Measurements from ENCODE around the gene NCOA7. TPM values are rescaled to one million over a fixed set of nuclear protein-coding genes. Genes with fewer than 3 reads are reported as not detected.

NCOA7 gene
- total and polyA plus RNA-seq, 2 of the 8 experiments (the other 6 are each of a cell fraction or from before 2014, with no cell fraction given): 2.6 to 10.7 TPM

DNA sequence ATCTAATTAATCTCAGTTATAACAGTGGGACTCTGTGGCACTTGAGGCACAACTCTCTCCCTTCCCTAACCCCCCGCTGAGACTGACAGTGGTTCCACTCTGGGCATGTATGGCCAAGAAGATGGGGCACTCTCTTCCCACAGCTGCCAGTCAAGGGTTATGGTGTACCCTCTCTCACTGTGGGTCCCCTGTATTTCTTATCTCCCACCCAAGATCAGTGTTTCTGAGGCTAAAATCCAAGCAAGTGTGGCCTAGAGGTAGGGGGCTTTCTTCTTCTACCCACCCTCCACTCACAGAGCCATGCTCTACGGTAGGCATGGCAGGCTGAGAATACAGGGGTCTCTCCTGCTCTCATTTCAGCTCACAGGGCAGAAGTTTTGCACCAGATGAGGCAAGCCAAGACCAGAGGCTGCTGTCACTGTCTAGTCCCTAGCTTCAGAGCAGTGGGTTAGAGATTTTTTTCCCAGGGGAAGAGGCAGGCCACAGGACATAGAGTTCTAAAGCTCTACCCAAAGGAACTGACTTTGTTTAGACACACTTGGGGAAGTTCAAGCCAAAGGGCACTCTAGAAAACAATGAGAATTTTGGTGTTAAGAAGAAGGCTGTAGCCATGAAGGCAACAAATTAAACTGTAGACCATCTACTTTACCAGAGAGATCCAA lies 134.1 kb downstream of the NCOA7 start:
- Histone ChIP-seq H3K23me2 (ENCODE audit: low read depth, low read length) (no peaks in the 10 kb centered on the region), H3K36me3 (ENCODE audit: control insufficient read depth in 2 of 4, insufficient read depth in 4 of 4, low read length in 3 of 4) (peaks cover 0 to 11% (median 0%) of the 10 kb centered on the region in 4 experiments; a peak in 2 of 8 replicates), H4K8ac (ENCODE audit: extremely low read depth, insufficient read depth, low read length) (no peak overlapping the region), H3K27ac (ENCODE audit: low read depth, low read length) (no peak overlapping the region), H3K4me1 (replicated peaks in 1 of 4; ENCODE audit: control insufficient read depth in 3 of 4, insufficient read depth in 4 of 4, low read length in 3 of 4) (no peaks in the 10 kb centered on the region), H4K5ac (ENCODE audit: insufficient read length, low read depth, low read length) (no peak overlapping the region), H2BK120ac (replicated peaks; ENCODE audit: low read depth, low read length) (no peak overlapping the region), H3K18ac (ENCODE audit: extremely low read depth, low read length) (no peak overlapping the region), H2AK5ac (ENCODE audit: low read depth, low read length) (no peak overlapping the region), H2BK20ac (ENCODE audit: low read length) (no peak overlapping the region), H2BK15ac (ENCODE audit: low read length) (no peak overlapping the region), H3K9me3 (ENCODE audit: insufficient read depth in 2 of 2, low read depth in 1 of 2, low read length in 1 of 2) (no peaks in the 10 kb centered on the region), H3K4me3 (ENCODE audit: extremely low read depth in 1 of 4, insufficient read depth in 2 of 4, low read depth in 3 of 4, low read length in 4 of 4) (no peak overlapping the region), H3K23ac (ENCODE audit: insufficient read length) (no peak overlapping the region), H3K56ac (replicated peaks; ENCODE audit: insufficient read length, low read depth, low read length) (no peak overlapping the region), H3K4me2 (ENCODE audit: insufficient read depth in 1 of 2, low read depth in 2 of 2, low read length in 2 of 2) (no peak overlapping the region), H3K9ac (replicated peaks in 1 of 4; ENCODE audit: extremely low read depth in 1 of 4, low read depth in 3 of 4, low read length in 3 of 4) (no peak overlapping the region), H4K91ac (replicated peaks; ENCODE audit: insufficient read length, low read length) (no peak overlapping the region), H3K27me3 (replicated peaks in 1 of 4; ENCODE audit: control insufficient read depth in 3 of 4, extremely low read depth in 1 of 4, insufficient read depth in 3 of 4, low read length in 3 of 4) (no peaks in the 10 kb centered on the region), H2BK5ac (ENCODE audit: low read depth, low read length) (no peak overlapping the region), H2AFZ (ENCODE audit: low read length) (no peak overlapping the region), H3K4ac (replicated peaks; ENCODE audit: insufficient read length, low read depth, low read length) (no peak overlapping the region), H3K14ac (ENCODE audit: insufficient read length) (no peak overlapping the region), H2BK12ac (ENCODE audit: low read depth, low read length) (no peak overlapping the region), H3K79me1 (ENCODE audit: low read depth, low read length) (no peaks in the 10 kb centered on the region), H4K20me1 (replicated peaks in 1 of 2; ENCODE audit: control insufficient read depth in 1 of 2, insufficient read depth in 2 of 2, low read length in 2 of 2) (no peaks in the 10 kb centered on the region), H3K79me2 (ENCODE audit: control insufficient read depth in 1 of 2, insufficient read depth in 2 of 2, low read length in 2 of 2) (no peaks in the 10 kb centered on the region)
- 97% methylated on average over 2 of the region's 2 CpGs; no CpG with 5 or more reads in 1 of the 2 experiments for WGBS, 2 experiments (ENCODE audit: extremely low coverage in 1 of 2, insufficient coverage in 1 of 2, insufficient read length in 1 of 2, insufficient replicate concordance in 2 of 2, low coverage in 1 of 2, low lambda C conversion rate in 2 of 2, missing lambda C conversion rate in 1 of 2)
- ChIA-PET CTCF (ENCODE audit: partially characterized antibody) (interaction anchor here (1.4 to 6.7 kb wide), 2 partner anchors 18 to 32 kb away, joined by 5 to 31 read pairs; partner anchors contain the start of gene HINT3), POLR2A (ENCODE audit: partially characterized antibody) (no interaction called here)
- FAIRE-seq (no peak), DNase-seq (ENCODE audit: low read depth in 1 of 2, low spot score in 2 of 2) (no peak)
- TF ChIP-seq GABPA (IDR thresholded peaks at IDR 0.05; ENCODE audit: borderline replicate concordance, insufficient read depth, low read length): no peak
- no peak for TF ChIP-seq KDM5A (IDR thresholded peaks at IDR 0.05; ENCODE audit: low read length)
- no peak for TF ChIP-seq TEAD4 (IDR thresholded peaks at IDR 0.05; ENCODE audit: low read depth, low read length)
- no peak for TF ChIP-seq BCL11A (IDR thresholded peaks at IDR 0.05; ENCODE audit: low read depth in 2 of 2, low read length in 2 of 2)
- no peak for TF ChIP-seq HDAC6 (IDR thresholded peaks at IDR 0.05; ENCODE audit: low read depth, low read length)
- TF ChIP-seq RNF2 (IDR thresholded peaks at IDR 0.05; ENCODE audit: borderline replicate concordance, low read depth, low read length, missing control alignments, poor library complexity, severe bottlenecking): no peak
- no peak for TF ChIP-seq CEBPB (IDR thresholded peaks at IDR 0.05; ENCODE audit: low read depth, low read length)
- no peak for TF ChIP-seq FOSL1 (IDR thresholded peaks at IDR 0.05; ENCODE audit: insufficient read depth, low read depth, low read length)
- no peak for TF ChIP-seq RFX5 (IDR thresholded peaks at IDR 0.05; ENCODE audit: borderline replicate concordance, low read depth, low read length)
- TF ChIP-seq RBBP5 (IDR thresholded peaks at IDR 0.05; ENCODE audit: borderline replicate concordance, low read depth, low read length): no peak
- TF ChIP-seq JUN (IDR thresholded peaks at IDR 0.05; ENCODE audit: low read depth, low read length): no peak
- no peak for TF ChIP-seq NRF1 (IDR thresholded peaks at IDR 0.05; ENCODE audit: low read depth, low read length)
- no peak for TF ChIP-seq CBX5 (IDR thresholded peaks at IDR 0.05; ENCODE audit: low read depth, low read length)
